Endothelial cell of umbilical vein (primary cell): ENCODE measurements around the gene BCAR1. TPM values are rescaled to one million over a fixed set of nuclear protein-coding genes. Genes with fewer than 3 reads are reported as not detected.

ENCODE experiments used
- BruUV-seq: library from RNA; stranded (reverse); fragments of 400-500 nt; replicated peaks from 2 replicates; lab custom pipeline; 2021; lab: Mats Ljungman, UMichigan
- CTCF ChIA-PET: fragments of 300-600, 350-600 bp; sonication (Branson Sonifier 250); formaldehyde crosslinking; loops from one replicate; lab custom pipeline; 2021; ENCODE audit warnings: antibody characterized with exemption, inconsistent platforms; lab: Charles Lee
- POLR2A ChIA-PET: fragments of 300-600, 350-600 bp; sonication (Branson Sonifier 250); formaldehyde crosslinking; loops from one replicate; lab custom pipeline; 2021; ENCODE audit warnings: antibody characterized with exemption, inconsistent platforms; lab: Charles Lee
- DNase-seq: peaks from one replicate; pipeline ENCODE4 v3.0.0-alpha.2; 2011; ENCODE audit warnings: low read depth, low spot score
- FAIRE-seq: peaks from 2 replicates; lab custom pipeline; 2011; peaks lifted over from hg19 to GRCh38; lab: Jason Lieb, UNC
- H2AFZ ChIP-seq: 2 replicates; pipeline ENCODE4 v1.6.0; 2012; ENCODE audit warnings: low read depth, low read length, control low read depth, inconsistent platforms
- H3K27ac ChIP-seq: 2 replicates; pipeline ENCODE4 v1.5.1; 2011; ENCODE audit warnings: low read depth, mild to moderate bottlenecking, control low read depth, low read length, moderate library complexity; ENCODE audit not compliant: insufficient read depth
- H3K27me3 ChIP-seq, 2 experiments: 2 replicates each; pipeline versions ENCODE4 v1.6.0 to v1.6.1; 2011; ENCODE audit warnings: low read length in 2 of 2, mixed read lengths in 1 of 2; ENCODE audit not compliant: control insufficient read depth in 2 of 2, insufficient read depth in 2 of 2
- H3K36me3 ChIP-seq, 2 experiments: 2 replicates in 1 of 2; 3 replicates in 1 of 2; pipeline ENCODE4 v1.5.1; 2011; ENCODE audit warnings: low read length in 2 of 2, mild to moderate bottlenecking in 1 of 2, moderate library complexity in 1 of 2; ENCODE audit not compliant: control insufficient read depth in 2 of 2, insufficient read depth in 2 of 2; ENCODE audit errors: extremely low read depth in 1 of 2
- H3K4me1 ChIP-seq: 3 replicates; pipeline ENCODE4 v1.5.1; 2011; ENCODE audit warnings: mild to moderate bottlenecking, low read length; ENCODE audit not compliant: control insufficient read depth, insufficient read depth; ENCODE audit errors: extremely low read depth
- H3K4me2 ChIP-seq: 2 replicates; pipeline ENCODE4 v1.6.1; 2011; ENCODE audit warnings: low read length, control low read depth, mixed read lengths; ENCODE audit not compliant: insufficient read depth
- H3K4me3 ChIP-seq, 3 experiments: fragments of 200-600 bp in 1 of 3; sonication (generic), shearing (Covaris generic) in 1 of 3; replicated peaks in 1 of 3; 2 replicates each; pipeline ENCODE4 v1.5.1; 2011 to 2016; ENCODE audit warnings: control low read depth in 3 of 3, low read length in 3 of 3, mild to moderate bottlenecking in 2 of 3, inconsistent platforms in 1 of 3, low read depth in 1 of 3, moderate library complexity in 1 of 3; ENCODE audit not compliant: insufficient read depth in 1 of 3
- H3K79me2 ChIP-seq: 2 replicates; pipeline ENCODE4 v1.6.0; 2012; ENCODE audit warnings: low read length, inconsistent platforms; ENCODE audit not compliant: control insufficient read depth, insufficient read depth
- H3K9ac ChIP-seq: replicated peaks from 2 replicates; pipeline ENCODE3; 2011; ENCODE audit warnings: low read length, control low read depth; ENCODE audit not compliant: insufficient read depth; ENCODE audit errors: extremely low read depth
- H3K9me1 ChIP-seq: replicated peaks from 3 replicates; pipeline ENCODE4 v1.6.0; 2011; ENCODE audit warnings: mild to moderate bottlenecking, low read length; ENCODE audit not compliant: control insufficient read depth, insufficient read depth; ENCODE audit errors: extremely low read depth
- H3K9me3 ChIP-seq: replicated peaks from 2 replicates; pipeline ENCODE4 v1.5.1; 2012; ENCODE audit warnings: low read length, inconsistent platforms; ENCODE audit not compliant: control insufficient read depth, insufficient read depth
- H4K20me1 ChIP-seq: replicated peaks from 2 replicates; pipeline ENCODE3; 2011; ENCODE audit warnings: mild to moderate bottlenecking, low read length; ENCODE audit not compliant: control insufficient read depth, insufficient read depth; ENCODE audit errors: extremely low read depth
- JUN ChIP-seq: IDR thresholded peaks from 2 replicates; pipeline ENCODE4 v1.6.1; 2011; ENCODE audit warnings: borderline replicate concordance, low read depth; ENCODE audit not compliant: insufficient read length, insufficient read depth
- MYC ChIP-seq: IDR thresholded peaks from one replicate; pipeline ENCODE4 v1.6.1; 2011; ENCODE audit warnings: mild to moderate bottlenecking, low read depth, low read length
- POLR2A ChIP-seq: IDR thresholded peaks from 2 replicates; pipeline ENCODE4 v1.6.1; 2012; ENCODE audit warnings: low read depth, mild to moderate bottlenecking, control low read depth, low read length
- POLR2AphosphoS5 ChIP-seq: IDR thresholded peaks from 2 replicates; pipeline ENCODE4 v1.6.1; 2012; ENCODE audit warnings: low read depth, mild to moderate bottlenecking, control low read depth, low read length, moderate library complexity; ENCODE audit not compliant: insufficient read depth
- dilution Hi-C: fragments of 300-500 bp; cut with MboI; formaldehyde crosslinking; loops from one replicate; pipeline ENCODE4 v1.15.0; 2019; ENCODE audit warnings: low sequenced_read_pairs; ENCODE audit not compliant: extremely low pct_ligation_motif_present
- intact Hi-C: fragments of 100-400 bp; cut with micrococcal nuclease; formaldehyde crosslinking; loops from one replicate; pipeline ENCODE4 v1.10.0; 2022
- polyA plus RNA-seq, 4 experiments: library from polyadenylated mRNA; depleted of rRNA in 3 of 4; stranded (reverse) in 3 of 4; unstranded in 1 of 4; fragments of >200 nt; gene quantifications; 2 replicates each; pipeline versions ENCODE4 v1.2.1 to v1.2.3, GENCODE V29; 2011 to 2012; ENCODE audit warnings: missing spikeins in 1 of 4
- total RNA-seq: library from RNA; stranded (reverse); gene quantifications from 2 replicates; pipeline ENCODE4 v1.2.3, GENCODE V29; 2021

Gene BCAR1
- total and polyA plus RNA-seq, 2 donors (not counting 3 experiments of a cell fraction or from before 2014, with no cell fraction given) = 171 to 267 TPM

- dilution Hi-C loops (no loop called here), intact Hi-C loops (no loop called here)
- Histone ChIP-seq H3K27me3 (no peaks in the 10 kb centered on the region), H3K9me3 (no peaks in the 10 kb centered on the region), H2AFZ (no peak overlapping the region), H3K79me2 (peaks cover 81% of the 10 kb centered on the region), H3K9me1 (no peaks in the 10 kb centered on the region), H3K9ac (no peak overlapping the region), H4K20me1 (no peaks in the 10 kb centered on the region), H3K4me3 (no peak overlapping the region), H3K4me1 (peaks cover 58% of the 10 kb centered on the region), H3K27ac (peak overlapping the region; percentile 11), H3K36me3 (peaks cover 2 to 5% of the 10 kb centered on the region in 2 experiments), H3K4me2 (peak overlapping the region; percentile 89)
- no TSS peak for BruUV-seq
- FAIRE-seq = no peak
- ChIA-PET CTCF (interaction anchor here (0.9 to 1.7 kb wide), 10 partner anchors 12 to 139 kb away, joined by 3 to 8 read pairs (median 4); no protein-coding TSS in a partner anchor), POLR2A (interaction anchor here (0.9 to 2.5 kb wide), 3 partner anchors 12 to 82 kb away, joined by 3 to 8 read pairs (median 6); no protein-coding TSS in a partner anchor)
- no peak for DNase-seq
- TF ChIP-seq POLR2A (no peak), POLR2AphosphoS5 (peak; percentile 1), JUN (no peak)
Measured at GRCh38 chr16:75262800-75263127, 11.3 kb upstream of the BCAR1 start.

GRCh38 chr16:75262104-75262799 lies 10.8 kb upstream of the BCAR1 start:
- H3K9me1 ChIP-seq = no peaks in the 10 kb centered on the region
- intact Hi-C loops = no loop called here
- peak overlapping the region; percentile 51 for H3K27ac ChIP-seq

More at GRCh38 chr16:75262104-75262799, 10.8 kb upstream of the BCAR1 start:
- DNase-seq (peak; percentile 44), FAIRE-seq (peak; percentile 80)
- ChIA-PET CTCF (interaction anchor here (0.9 to 1.7 kb wide), 10 partner anchors 12 to 140 kb away, joined by 3 to 8 read pairs (median 4); no protein-coding TSS in a partner anchor), POLR2A (interaction anchor here (0.9 to 1.2 kb wide), 2 partner anchors 79 to 82 kb away, joined by 3 read pairs; no protein-coding TSS in a partner anchor)
- Histone ChIP-seq H3K9ac (no peak overlapping the region), H3K4me2 (peak overlapping the region; percentile 16), H3K4me3 (no peak overlapping the region), H3K27me3 (no peaks in the 10 kb centered on the region), H2AFZ (no peak overlapping the region), H3K9me3 (no peaks in the 10 kb centered on the region), H3K79me2 (peaks cover 86% of the 10 kb centered on the region), H4K20me1 (no peaks in the 10 kb centered on the region), H3K36me3 (peaks cover 2 to 5% of the 10 kb centered on the region in 2 experiments), H3K4me1 (peaks cover 63% of the 10 kb centered on the region)
- no TSS peak for BruUV-seq
- dilution Hi-C loops = no loop called here
- TF ChIP-seq JUN (no peak), POLR2AphosphoS5 (peak; percentile 12), POLR2A (peak; percentile 33), MYC (no peak)
